Measurements from ENCODE around the gene SZT2. TPM values are rescaled to one million over a fixed set of nuclear protein-coding genes. Genes with fewer than 3 reads are reported as not detected.
"Not testable (repeated sequence)": the region's sequence is repeated elsewhere in the genome, so short reads cannot be mapped to it uniquely, and the experiment has no call there.

Gene SZT2
- polyA plus RNA-seq, 4 donors = 8.9 to 23.7 (median 19.0) TPM

DNA sequence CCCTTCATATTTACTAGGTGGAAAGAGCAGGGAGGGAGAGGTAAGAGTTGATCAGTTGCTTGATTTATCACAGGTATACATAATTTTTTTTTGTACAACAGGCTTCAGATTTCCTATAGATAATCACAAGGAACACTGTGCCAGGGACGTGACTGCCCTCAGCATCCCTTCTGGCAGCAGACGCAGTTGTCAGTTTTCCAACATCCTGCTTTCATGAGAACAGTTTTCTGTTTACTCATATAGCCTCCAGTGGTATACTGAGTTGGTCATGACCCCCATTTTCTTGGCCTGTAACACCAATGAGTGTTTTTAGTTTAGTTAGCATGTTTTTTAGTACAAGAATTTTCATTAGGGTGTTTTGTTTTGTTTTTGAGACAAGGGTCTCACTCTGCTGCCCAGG is 103.1 kb downstream of the SZT2 start:
- H3K4me1 ChIP-seq (ENCODE audit: control insufficient read depth in 3 of 3, insufficient read depth in 2 of 3, low read depth in 1 of 3, low read length in 2 of 3) = no peaks in the 10 kb centered on the region
- H3K9me3 ChIP-seq (ENCODE audit: control insufficient read depth in 2 of 2, insufficient read depth in 1 of 2, low read depth in 1 of 2, low read length in 1 of 2) = peaks cover 0 to 18% of the 10 kb centered on the region in 2 donors
- no peak for DNase-seq
- WGBS, 3 donors = 49 to 81% (median 69%) methylated on average over 2 of the region's 2 CpGs
- H3K4me3 ChIP-seq (ENCODE audit: low read depth in 1 of 3, low read length in 3 of 3) = no peak overlapping the region
- no peak for FAIRE-seq
- no peak overlapping the region for H3K27ac ChIP-seq (ENCODE audit: low read depth in 1 of 3, low read length in 2 of 3)
- H3K36me3 ChIP-seq (ENCODE audit: control insufficient read depth in 3 of 3, insufficient read depth in 2 of 3, low read depth in 1 of 3, low read length in 3 of 3) = no peaks in the 10 kb centered on the region
- no peaks in the 10 kb centered on the region for H3K27me3 ChIP-seq (ENCODE audit: control insufficient read depth in 3 of 3, insufficient read depth in 3 of 3, low read length in 3 of 3)

DNA sequence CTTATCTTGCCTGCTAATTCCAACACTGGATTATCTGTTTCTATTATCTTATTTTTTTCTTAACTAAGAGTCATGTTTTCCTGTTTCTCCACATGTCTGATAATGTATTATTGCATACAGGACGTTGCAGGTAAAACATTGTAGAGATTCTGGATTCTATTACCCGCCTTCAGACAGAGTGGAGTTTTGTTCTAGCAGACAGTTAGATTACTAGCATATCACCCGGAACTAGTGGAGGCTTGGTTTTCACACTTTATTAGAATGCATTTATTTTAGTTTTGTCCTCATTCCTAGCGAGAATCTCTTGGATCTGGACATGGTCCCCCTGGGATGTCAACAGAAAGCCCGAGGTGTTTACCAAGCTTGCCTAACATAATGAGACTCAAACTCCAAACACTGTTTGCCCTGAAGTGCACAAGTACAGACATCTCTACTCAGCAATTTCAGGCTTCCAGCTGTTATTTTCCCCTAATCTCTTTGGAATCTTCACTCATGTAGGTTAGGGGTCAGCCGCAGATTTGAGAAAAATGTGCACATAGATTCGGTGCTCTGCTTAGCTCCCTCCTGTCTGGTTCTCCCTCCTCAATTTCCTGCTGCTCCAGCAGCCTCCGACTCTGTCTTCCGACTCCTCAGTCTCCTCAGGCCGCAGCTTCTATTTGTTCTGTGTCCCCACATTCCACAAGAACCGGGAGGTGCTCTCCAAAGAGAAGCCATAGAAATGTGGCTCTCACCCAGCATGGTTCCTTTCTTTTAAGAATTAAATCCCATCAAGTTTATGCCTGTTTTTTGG is 104.2 kb downstream of the SZT2 start:
- Histone ChIP-seq H3K4me1 (ENCODE audit: control insufficient read depth in 3 of 3, insufficient read depth in 2 of 3, low read depth in 1 of 3, low read length in 2 of 3) (no peaks in the 10 kb centered on the region), H3K4me3 (ENCODE audit: low read depth in 1 of 3, low read length in 3 of 3) (no peak overlapping the region), H3K27ac (ENCODE audit: low read depth in 1 of 3, low read length in 2 of 3) (no peak overlapping the region), H3K36me3 (ENCODE audit: control insufficient read depth in 3 of 3, insufficient read depth in 2 of 3, low read depth in 1 of 3, low read length in 3 of 3) (no peaks in the 10 kb centered on the region), H3K27me3 (ENCODE audit: control insufficient read depth in 3 of 3, insufficient read depth in 3 of 3, low read length in 3 of 3) (no peaks in the 10 kb centered on the region), H3K9me3 (ENCODE audit: control insufficient read depth in 2 of 2, insufficient read depth in 1 of 2, low read depth in 1 of 2, low read length in 1 of 2) (peaks cover 0 to 18% of the 10 kb centered on the region in 2 donors)
- FAIRE-seq (no peak), DNase-seq (no peak)
- WGBS, 3 donors = 50 to 66% (median 66%) methylated on average over 11 of the region's 11 CpGs

GRCh38 chr1:43495204-43495603 is 105.5 kb downstream of the SZT2 start:
- H3K4me3 ChIP-seq (ENCODE audit: low read depth in 1 of 3, low read length in 3 of 3) = no peak overlapping the region
- no peak for FAIRE-seq
- whole genome bisulfite sequencing, 3 donors = 82 to 88% (median 83%) methylated on average over 7 of the region's 7 CpGs

DNA sequence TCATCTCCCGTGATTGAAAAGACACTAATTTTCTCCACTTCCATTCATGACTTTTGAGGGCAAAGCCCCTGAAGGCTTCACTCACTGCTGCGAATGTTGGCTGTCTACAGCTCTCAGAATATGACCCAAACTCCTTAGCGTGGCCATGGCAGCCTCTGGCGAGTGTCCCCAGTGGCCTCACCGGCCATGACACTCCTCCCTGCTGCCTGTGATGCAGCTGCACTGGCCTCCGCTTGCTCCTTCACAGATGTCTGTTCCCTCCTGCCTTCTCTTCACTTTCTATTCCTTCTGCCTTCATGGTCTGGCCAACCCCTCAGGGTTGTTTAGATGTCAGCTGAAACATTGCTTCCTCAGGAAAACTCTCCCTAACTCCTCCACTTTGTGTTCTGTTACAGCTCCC is 110.2 kb downstream of the SZT2 start:
- no peak overlapping the region for H3K4me3 ChIP-seq (ENCODE audit: low read depth in 1 of 3, low read length in 3 of 3)
- no peaks in the 10 kb centered on the region for H3K4me1 ChIP-seq (ENCODE audit: control insufficient read depth in 3 of 3, insufficient read depth in 2 of 3, low read depth in 1 of 3, low read length in 2 of 3)
- H3K36me3 ChIP-seq (ENCODE audit: control insufficient read depth in 3 of 3, insufficient read depth in 2 of 3, low read depth in 1 of 3, low read length in 3 of 3) = no peaks in the 10 kb centered on the region
- 72 to 84% (median 75%) methylated on average over 6 of the region's 6 CpGs for WGBS, 3 donors
- no peaks in the 10 kb centered on the region for H3K27me3 ChIP-seq (ENCODE audit: control insufficient read depth in 3 of 3, insufficient read depth in 3 of 3, low read length in 3 of 3)
- FAIRE-seq = no peak
- no peak overlapping the region for H3K27ac ChIP-seq (ENCODE audit: low read depth in 1 of 3, low read length in 2 of 3)
- DNase-seq = no peak
- no peaks in the 10 kb centered on the region for H3K9me3 ChIP-seq (ENCODE audit: control insufficient read depth in 2 of 2, insufficient read depth in 1 of 2, low read depth in 1 of 2, low read length in 1 of 2)

More at GRCh38 chr1:43495204-43495603, 105.5 kb downstream of the SZT2 start:
- DNase-seq = no peak
- H3K4me1 ChIP-seq (ENCODE audit: control insufficient read depth in 3 of 3, insufficient read depth in 2 of 3, low read depth in 1 of 3, low read length in 2 of 3) = no peaks in the 10 kb centered on the region
- H3K9me3 ChIP-seq (ENCODE audit: control insufficient read depth in 2 of 2, insufficient read depth in 1 of 2, low read depth in 1 of 2, low read length in 1 of 2) = peaks cover 0 to 14% of the 10 kb centered on the region in 2 donors
- no peaks in the 10 kb centered on the region for H3K27me3 ChIP-seq (ENCODE audit: control insufficient read depth in 3 of 3, insufficient read depth in 3 of 3, low read length in 3 of 3)
- no peak overlapping the region for H3K27ac ChIP-seq (ENCODE audit: low read depth in 1 of 3, low read length in 2 of 3)
- no peaks in the 10 kb centered on the region for H3K36me3 ChIP-seq (ENCODE audit: control insufficient read depth in 3 of 3, insufficient read depth in 2 of 3, low read depth in 1 of 3, low read length in 3 of 3)

GRCh38 chr1:43501806-43502205 is 112.1 kb downstream of the SZT2 start:
- 94 to 98% (median 95%) methylated on average over 6 to 20 of the region's 33 CpGs for WGBS, 3 donors
- H3K9me3 ChIP-seq (ENCODE audit: control insufficient read depth in 2 of 2, insufficient read depth in 1 of 2, low read depth in 1 of 2, low read length in 1 of 2); H3K4me1 ChIP-seq (ENCODE audit: control insufficient read depth in 3 of 3, insufficient read depth in 2 of 3, low read depth in 1 of 3, low read length in 2 of 3); H3K27me3 ChIP-seq (ENCODE audit: control insufficient read depth in 3 of 3, insufficient read depth in 3 of 3, low read length in 3 of 3); H3K4me3 ChIP-seq (ENCODE audit: low read depth in 1 of 3, low read length in 3 of 3); H3K36me3 ChIP-seq (ENCODE audit: control insufficient read depth in 3 of 3, insufficient read depth in 2 of 3, low read depth in 1 of 3, low read length in 3 of 3); DNase-seq; FAIRE-seq; H3K27ac ChIP-seq (ENCODE audit: low read depth in 1 of 3, low read length in 2 of 3): not testable (repeated sequence)

DNA sequence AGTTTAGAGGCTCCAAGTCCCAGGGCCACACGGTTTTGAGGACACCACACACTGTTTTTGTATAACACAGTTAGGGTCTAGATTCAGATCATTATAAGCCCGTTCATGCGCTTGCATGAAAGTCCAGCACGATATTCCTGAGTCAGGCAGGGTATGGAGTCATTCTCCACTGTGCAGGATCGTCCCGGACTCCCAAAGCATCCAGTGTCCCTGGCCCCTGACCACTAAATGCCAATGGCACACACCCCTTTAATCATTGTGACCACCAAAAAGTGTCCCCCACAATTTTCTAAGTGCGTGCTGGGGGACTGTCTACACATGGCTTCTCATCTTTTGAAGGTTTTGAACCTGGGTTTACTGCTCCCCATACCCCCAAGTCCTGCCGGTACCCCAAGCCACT is 113.8 kb downstream of the SZT2 start:
- no peak overlapping the region for H3K27ac ChIP-seq (ENCODE audit: low read depth in 1 of 3, low read length in 2 of 3)
- no peak for DNase-seq
- no peak overlapping the region for H3K4me3 ChIP-seq (ENCODE audit: low read depth in 1 of 3, low read length in 3 of 3)
- no peak for FAIRE-seq
- no peaks in the 10 kb centered on the region for H3K27me3 ChIP-seq (ENCODE audit: control insufficient read depth in 3 of 3, insufficient read depth in 3 of 3, low read length in 3 of 3)
- 91 to 92% (median 92%) methylated on average over 8 of the region's 8 CpGs for WGBS, 3 donors
- H3K4me1 ChIP-seq (ENCODE audit: control insufficient read depth in 3 of 3, insufficient read depth in 2 of 3, low read depth in 1 of 3, low read length in 2 of 3) = no peaks in the 10 kb centered on the region
- H3K36me3 ChIP-seq (ENCODE audit: control insufficient read depth in 3 of 3, insufficient read depth in 2 of 3, low read depth in 1 of 3, low read length in 3 of 3) = no peaks in the 10 kb centered on the region
- no peaks in the 10 kb centered on the region for H3K9me3 ChIP-seq (ENCODE audit: control insufficient read depth in 2 of 2, insufficient read depth in 1 of 2, low read depth in 1 of 2, low read length in 1 of 2)

Other genes starting within 250 kb of the SZT2 start
- gene EBNA1BP2, start 217.6 kb upstream of the SZT2 start, polyA plus RNA-seq = 10 to 100 TPM; 31.3 to 78.6 (median 44.5) TPM
- under 1 TPM in 2 of 4 donors, not detected in 2; 0.03 to 0.31 TPM for gene CFAP57, start 217.6 kb upstream of the SZT2 start, polyA plus RNA-seq
- gene TMEM125, start 119.9 kb upstream of the SZT2 start, polyA plus RNA-seq = 10 to 100 TPM; 38.3 to 94.3 (median 68.5) TPM
- gene C1orf210, start 104.3 kb upstream of the SZT2 start, polyA plus RNA-seq = 10 to 100 TPM; 24.7 to 69.8 (median 55.9) TPM
- gene TIE1, start 88.9 kb upstream of the SZT2 start, polyA plus RNA-seq = 10 to 100 TPM in 2 of 4 donors, under 1 TPM in 2; 0.45 to 27.3 (median 6.2) TPM
- gene MPL, start 52.1 kb upstream of the SZT2 start, polyA plus RNA-seq = under 1 TPM in 1 of 4 donors, not detected in 3; 0.16 TPM
- gene CDC20, start 30.9 kb upstream of the SZT2 start, polyA plus RNA-seq = 10 to 100 TPM in 2 of 4 donors, 1 to 10 TPM in 2; 3.8 to 62.2 (median 14.0) TPM
- 100 to 1,000 TPM in 1 of 4 donors, 10 to 100 TPM in 3; 60.6 to 105 (median 71.1) TPM for gene ELOVL1, start 21.9 kb upstream of the SZT2 start, polyA plus RNA-seq
- 10 to 100 TPM; 36.5 to 40.3 (median 37.7) TPM for gene MED8, start 99 bp upstream of the SZT2 start, polyA plus RNA-seq
- gene HYI, start 64.0 kb downstream of the SZT2 start, polyA plus RNA-seq = 100 to 1,000 TPM in 2 of 4 donors, 10 to 100 TPM in 2; 42.6 to 234 (median 139) TPM
- gene PTPRF, start 141.0 kb downstream of the SZT2 start, polyA plus RNA-seq = 100 to 1,000 TPM in 1 of 4 donors, 10 to 100 TPM in 3; 77.0 to 255 (median 83.2) TPM